GM15510 (cell line): ENCODE measurements around the gene PRSS27.
A peak's percentile ranks its signal among the peaks of the same experiment; 100 is the strongest.

Experiments
- POLR2A ChIP-seq: IDR thresholded peaks from 3 replicates; pipeline ENCODE4 v1.6.1; 2011; ENCODE audit warnings: borderline replicate concordance; ENCODE audit not compliant: insufficient read length; ENCODE audit errors: extremely low read depth

Gene PRSS27

GRCh38 chr16:2753733-2754020 is 33.7 kb upstream of the PRSS27 start:
- TF ChIP-seq POLR2A = no peak

- no peak for TF ChIP-seq POLR2A
These were observed 33.1 kb upstream of the PRSS27 start for GRCh38 chr16:2752850-2753732.

DNA sequence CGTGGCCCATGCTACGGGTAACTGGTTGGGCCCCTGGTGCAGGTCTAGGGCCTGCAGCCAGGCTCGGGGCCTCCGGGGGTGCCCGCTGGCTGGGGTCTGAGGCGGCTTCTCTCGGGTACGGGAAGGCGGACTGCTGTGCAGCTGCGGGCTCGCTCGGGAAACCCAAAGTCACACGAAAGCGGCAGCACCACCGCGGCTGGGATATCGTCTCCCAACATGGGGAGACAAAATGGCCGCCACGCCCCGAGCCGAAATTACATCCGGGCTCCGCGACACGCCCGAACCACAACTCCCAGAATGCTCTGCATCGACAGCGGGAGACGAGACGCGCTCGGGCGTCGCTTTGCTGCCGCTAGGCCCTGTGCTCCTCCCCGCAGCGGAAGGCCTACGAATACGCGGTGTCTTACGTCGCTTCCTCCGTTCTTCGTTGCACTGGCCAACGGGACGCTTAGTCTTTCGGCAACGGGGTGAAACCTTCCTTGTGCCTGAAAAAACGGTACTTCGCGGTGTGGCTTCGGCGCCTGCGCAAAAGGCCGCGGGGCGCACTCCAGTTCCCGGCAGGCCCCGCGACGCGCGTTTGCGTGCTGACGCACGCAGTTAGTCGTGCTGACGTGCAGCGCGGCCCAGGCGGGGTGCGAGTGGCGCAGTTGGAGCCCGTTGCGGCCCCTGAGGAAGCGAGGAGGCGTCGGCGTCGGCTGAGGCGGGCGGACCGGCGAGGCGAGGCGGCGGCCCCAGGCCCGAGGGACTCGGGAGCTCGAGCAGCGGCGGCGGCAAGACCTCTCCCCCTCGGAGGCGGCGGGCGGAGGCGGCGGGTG is 32.2 kb upstream of the PRSS27 start, which contains the start of gene SRRM2:
SRRM2 (plus strand) TSS at position 604 of the 815 bp plus-strand sequence. CDS start 3,727 bp downstream, outside the sequence.
- TF ChIP-seq POLR2A = peak; percentile 85

DNA sequence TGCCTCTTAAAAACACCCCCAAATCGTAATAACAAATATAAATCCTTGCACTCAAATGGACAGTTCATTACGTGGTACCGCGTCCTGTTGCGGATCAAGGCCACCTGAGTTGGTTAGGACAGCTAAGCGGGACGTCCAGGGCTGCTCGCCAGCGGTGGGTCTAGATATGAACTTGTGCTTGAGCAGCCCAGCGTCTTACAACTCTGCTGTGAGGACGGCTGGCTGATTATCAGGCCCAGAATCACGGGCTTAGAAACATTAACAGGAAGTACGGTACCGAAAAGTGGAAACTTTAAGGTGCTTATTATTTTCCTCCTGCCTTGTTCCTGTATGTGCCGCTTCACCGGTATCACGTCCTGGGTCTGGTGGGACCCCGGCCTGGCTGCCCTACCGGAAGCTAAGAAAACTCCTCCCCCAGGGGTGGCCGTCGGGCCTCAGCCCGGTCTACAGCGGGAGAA is 31.6 kb upstream of the PRSS27 start:
- TF ChIP-seq POLR2A = no peak

GRCh38 chr16:2749936-2750335 is 29.9 kb upstream of the PRSS27 start:
- no peak for TF ChIP-seq POLR2A

DNA sequence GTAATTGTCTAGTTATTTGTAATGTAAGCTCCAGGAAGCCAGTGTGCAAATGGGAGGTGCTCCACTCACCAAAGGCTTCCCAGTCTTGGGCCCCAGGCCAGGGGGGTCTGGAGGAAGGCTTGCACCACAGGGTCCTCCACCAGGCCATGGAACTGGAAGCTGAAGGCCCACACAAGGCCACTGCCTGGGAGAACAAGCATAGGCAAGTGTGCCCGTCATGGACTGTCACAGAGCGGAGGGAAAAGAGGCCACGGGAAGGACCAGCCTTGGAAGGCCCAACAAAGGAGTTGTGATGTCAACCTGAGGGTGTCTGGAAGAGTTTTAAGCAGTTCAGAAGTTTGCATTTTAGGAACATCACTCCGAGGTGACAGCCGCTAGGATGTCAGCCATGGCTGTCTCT is 29.5 kb upstream of the PRSS27 start:
- TF ChIP-seq POLR2A = no peak

DNA sequence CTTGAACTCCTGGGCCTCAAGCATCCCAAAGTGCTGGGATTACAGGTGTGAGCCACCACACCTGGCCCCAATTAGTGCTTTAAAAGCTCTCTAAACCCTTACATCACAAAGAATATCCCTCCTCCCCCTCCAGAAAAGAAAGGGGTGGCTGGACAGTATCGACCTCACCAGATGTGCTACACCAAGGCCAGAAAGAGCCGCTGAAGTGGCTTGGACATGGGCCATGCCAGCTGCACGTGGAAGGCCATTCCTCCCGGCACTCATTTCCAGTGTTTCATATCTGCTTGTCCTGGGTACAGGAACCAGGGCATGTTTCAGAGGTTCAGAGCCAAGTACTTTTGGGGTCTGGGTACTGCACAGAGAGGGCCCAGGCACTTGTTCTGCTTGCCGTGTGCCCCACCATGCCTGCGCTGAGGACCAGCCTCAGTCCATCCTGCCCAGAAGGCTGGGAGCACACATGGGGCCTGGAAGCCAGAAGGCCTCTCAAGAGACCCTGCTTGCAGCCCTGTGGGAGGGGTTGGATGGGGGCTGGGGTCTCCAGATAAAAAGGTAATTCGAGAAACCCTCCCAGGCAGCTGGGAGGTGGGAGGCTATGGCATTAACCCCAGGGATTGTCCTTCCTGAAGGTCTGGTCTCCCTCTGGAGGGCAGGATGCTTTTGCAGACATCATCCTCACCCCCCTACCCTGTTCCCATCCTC is 28.9 kb upstream of the PRSS27 start:
- no peak for TF ChIP-seq POLR2A

DNA sequence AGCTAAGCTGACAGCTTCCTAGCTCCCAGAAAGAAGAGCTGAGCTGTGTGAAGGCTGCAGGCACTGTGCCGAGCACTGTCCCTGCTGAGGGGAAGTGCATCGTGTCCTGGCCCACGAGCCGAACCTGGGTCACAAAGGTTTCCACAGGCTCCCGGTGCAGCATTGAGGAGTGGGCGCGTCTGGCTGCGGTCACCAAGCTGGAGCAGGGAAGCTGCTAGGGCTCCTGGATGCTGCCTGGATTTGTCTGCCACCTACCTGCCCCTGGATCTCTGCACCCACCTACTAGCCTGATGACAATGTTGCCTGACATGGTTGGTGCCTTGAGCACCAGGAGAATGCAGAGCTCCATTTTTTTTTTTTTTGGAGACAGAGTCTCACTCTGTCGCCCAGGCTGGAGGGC is 25.9 kb upstream of the PRSS27 start:
- TF ChIP-seq POLR2A = no peak

DNA sequence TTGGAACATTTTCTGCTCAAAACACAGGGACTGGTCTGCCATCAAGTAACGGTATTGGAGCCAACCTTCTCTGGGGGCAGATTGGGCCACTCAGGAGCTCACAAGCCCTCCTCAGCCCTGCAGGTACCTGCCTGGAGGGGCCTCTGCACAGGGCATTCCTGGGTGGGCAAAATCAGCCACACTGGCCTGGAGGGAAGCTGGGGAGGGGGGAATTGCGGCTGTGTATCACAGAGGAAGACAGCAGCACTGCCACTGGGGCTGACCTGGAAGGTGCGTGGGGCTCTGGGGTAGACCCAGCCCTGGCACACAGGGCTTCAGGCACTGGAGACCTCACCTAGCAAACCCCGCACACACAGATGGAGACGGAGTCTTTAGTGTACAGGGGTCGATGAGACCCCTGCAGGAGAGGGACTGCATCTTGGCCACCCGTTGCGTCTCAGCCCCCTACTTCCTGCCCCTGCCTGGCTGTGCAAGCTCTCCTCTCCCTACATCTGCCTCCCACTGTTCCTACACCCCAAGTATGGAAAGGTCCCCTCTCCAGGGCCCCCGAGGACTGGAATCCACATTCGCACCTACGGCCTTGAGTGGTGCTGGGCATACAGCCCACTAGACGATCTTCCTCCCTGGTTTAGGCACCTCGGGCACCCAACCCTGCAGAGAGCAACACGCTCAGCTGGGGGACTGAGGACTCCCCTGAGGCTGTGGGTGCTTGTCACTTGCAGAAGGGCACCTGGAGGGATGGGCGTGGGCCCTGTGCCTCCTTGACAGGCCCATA is 25.3 kb upstream of the PRSS27 start:
- TF ChIP-seq POLR2A = no peak

DNA sequence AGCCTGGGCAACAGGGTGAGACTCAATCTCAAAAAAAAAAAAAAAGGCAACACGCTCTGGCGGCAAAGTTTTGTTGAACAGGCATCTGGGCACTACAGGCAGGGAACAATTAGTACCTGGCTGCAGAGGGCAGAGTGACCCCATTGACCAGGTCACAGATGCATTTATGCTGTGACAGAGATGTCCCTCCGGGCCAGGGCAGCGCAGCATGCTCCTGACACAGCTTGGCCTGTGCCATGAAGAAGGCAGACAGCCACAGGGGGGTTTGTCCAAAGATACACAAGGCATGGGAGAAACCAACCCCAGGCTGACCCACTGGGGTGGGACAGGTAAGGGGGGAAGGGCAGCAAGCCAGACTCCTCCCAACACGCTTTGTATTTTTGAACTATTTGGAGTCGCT is 24.7 kb upstream of the PRSS27 start:
- TF ChIP-seq POLR2A = no peak

GRCh38 chr16:2743007-2743810 is 23.2 kb upstream of the PRSS27 start:
- TF ChIP-seq POLR2A = no peak

DNA sequence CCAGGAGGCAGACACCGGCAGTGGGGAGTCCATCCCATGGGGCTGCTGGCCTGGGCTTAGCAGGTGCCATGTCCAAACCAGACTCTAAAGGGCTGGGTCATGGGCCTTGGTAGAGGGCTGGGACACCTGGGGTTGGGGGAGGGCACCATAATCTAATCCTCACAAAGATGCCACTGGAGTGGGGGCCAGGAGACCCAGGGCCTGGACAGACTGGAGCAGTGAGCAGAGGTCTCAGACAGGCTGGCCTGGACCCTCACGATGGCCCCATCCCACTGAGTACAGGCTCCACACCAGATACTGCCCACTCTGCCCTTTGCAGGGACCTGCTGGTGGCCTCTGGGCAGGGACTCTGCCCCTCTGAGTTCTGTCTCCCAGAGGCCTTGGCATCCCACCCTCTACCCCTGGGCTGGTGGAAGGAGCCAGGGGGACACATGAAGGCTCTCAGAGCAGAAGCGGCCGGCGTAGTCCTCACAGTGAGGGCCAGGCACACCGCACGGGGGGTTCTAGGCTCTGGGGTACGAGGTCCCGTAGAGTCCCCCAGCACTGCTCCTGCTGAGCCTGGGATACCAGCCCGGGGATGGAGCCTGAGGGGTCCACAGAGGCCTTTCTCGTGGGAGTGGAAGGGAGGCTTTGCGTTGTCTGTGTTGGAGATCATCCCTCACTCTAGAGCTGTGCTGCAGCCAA is 22.4 kb upstream of the PRSS27 start:
- TF ChIP-seq POLR2A = no peak

GRCh38 chr16:2741168-2741567 is 21.1 kb upstream of the PRSS27 start:
- TF ChIP-seq POLR2A = no peak
